GM12864 (cell line): ENCODE measurements around the gene CADM2.

Experiments used
- DNase-seq: peaks from one replicate; pipeline ENCODE4 v3.0.0-alpha.2; 2011; ENCODE audit warnings: low read depth
- H3K4me3 ChIP-seq: 2 replicates; pipeline ENCODE4 v1.5.1; 2011; ENCODE audit warnings: mild to moderate bottlenecking, low read depth, low read length, control low read depth
- TF ChIP-seq, protein P1 (sequence below): IDR thresholded peaks from 2 replicates; pipeline ENCODE4 v1.5.1; 2011; ENCODE audit warnings: low read depth, mild to moderate bottlenecking, moderate library complexity, low read length, control low read depth, inconsistent platforms; ENCODE audit errors: missing control alignments

CADM2 gene

GRCh38 chr3:85533586-85533985, 574.8 kb downstream of the CADM2 start:
- no peak overlapping the region for H3K4me3 ChIP-seq
- TF ChIP-seq, protein P1, sequence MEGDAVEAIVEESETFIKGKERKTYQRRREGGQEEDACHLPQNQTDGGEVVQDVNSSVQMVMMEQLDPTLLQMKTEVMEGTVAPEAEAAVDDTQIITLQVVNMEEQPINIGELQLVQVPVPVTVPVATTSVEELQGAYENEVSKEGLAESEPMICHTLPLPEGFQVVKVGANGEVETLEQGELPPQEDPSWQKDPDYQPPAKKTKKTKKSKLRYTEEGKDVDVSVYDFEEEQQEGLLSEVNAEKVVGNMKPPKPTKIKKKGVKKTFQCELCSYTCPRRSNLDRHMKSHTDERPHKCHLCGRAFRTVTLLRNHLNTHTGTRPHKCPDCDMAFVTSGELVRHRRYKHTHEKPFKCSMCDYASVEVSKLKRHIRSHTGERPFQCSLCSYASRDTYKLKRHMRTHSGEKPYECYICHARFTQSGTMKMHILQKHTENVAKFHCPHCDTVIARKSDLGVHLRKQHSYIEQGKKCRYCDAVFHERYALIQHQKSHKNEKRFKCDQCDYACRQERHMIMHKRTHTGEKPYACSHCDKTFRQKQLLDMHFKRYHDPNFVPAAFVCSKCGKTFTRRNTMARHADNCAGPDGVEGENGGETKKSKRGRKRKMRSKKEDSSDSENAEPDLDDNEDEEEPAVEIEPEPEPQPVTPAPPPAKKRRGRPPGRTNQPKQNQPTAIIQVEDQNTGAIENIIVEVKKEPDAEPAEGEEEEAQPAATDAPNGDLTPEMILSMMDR = no peak
- no peak for DNase-seq

DNA sequence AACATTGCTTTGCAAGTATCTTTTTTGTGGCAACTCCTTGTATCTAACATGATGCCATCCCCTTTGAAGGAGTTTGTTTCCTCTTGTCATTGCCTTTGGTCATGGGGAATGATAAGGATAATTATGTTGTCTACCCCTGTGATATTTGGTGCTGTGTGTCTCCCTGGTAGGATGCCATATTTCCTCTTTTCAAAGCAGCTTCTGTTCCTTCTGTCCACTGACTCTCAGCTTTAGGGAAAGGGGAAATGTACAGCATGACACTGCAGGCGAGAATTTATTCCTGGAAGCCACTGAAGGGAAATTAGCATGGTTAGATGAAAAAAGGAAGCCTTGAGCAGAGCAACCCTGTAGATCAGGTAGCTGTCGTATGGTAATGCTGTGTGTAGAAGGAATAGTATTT, 576.7 kb downstream of the CADM2 start:
- H3K4me3 ChIP-seq = no peak overlapping the region
- no peak for DNase-seq
- TF ChIP-seq, protein P1 = no peak

GRCh38 chr3:85539232-85539631, 580.4 kb downstream of the CADM2 start:
- TF ChIP-seq, protein P1 = no peak
- no peak overlapping the region for H3K4me3 ChIP-seq
- DNase-seq = no peak

DNA sequence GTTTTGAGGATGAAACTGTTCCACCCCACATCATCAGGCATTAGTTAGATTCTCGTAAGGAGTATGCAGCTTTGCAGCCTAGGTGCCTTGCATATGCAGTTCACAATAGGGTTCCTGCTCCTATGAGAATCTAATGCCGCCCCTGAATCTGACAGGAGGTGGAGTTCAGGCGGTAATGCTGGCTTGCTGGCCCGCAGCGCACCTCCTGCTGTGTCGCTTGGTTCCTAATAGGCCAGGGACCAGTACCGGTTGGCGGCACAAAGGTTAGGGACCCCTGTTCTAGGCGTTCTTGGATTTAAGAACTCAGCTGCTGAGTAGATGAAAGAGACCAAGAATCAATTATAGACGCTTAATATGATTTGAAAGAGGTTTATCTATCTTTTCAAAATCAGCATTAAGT, 595.4 kb downstream of the CADM2 start:
- no peak for DNase-seq
- no peak overlapping the region for H3K4me3 ChIP-seq
- TF ChIP-seq, protein P1 = no peak

DNA sequence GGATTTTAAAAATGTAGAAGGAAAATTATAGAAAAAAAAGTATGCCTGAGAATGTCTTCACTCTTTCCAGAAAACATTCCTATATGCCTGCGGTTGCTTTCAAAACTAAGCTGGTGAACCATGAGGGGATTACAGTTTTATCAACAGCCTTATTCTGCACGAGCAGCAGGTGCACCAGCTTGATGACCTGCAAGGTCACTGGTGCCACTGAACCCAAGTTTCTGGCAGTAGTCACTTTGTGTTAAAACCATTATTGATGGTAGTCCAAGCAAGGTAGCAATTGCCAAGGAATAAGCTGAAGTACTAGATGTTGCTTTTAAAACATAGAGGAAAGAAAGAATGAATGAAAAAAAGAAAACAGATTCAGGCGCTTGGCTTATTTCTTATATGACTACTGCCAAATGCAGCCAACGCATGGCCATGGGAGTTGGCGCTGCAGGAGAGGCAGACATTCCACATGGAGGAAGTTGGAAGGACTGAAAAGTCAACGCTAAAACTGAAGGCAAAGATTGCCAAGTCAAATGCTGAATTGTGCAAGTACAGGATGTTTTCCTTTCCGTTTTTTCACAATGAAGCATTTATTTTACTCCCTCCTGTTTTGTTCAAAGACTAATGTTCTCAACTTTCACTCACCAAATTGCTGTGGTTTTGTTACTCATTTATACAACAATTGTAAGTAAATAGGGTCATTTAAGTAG, 601.4 kb downstream of the CADM2 start:
- TF ChIP-seq, protein P1 = no peak
- H3K4me3 ChIP-seq = no peak overlapping the region
- no peak for DNase-seq

- no peak overlapping the region for H3K4me3 ChIP-seq
- TF ChIP-seq, protein P1 = peak; percentile 71
- DNase-seq = peak; percentile 5
Observed at GRCh38 chr3:85567071-85567676, 608.4 kb downstream of the CADM2 start.

GRCh38 chr3:85570819-85571218, 612.0 kb downstream of the CADM2 start:
- no peak overlapping the region for H3K4me3 ChIP-seq
- no peak for DNase-seq
- TF ChIP-seq, protein P1 = no peak
